ENCODE results near the gene UMODL1. TPM values are rescaled to one million over a fixed set of nuclear protein-coding genes. Genes with fewer than 3 reads are reported as not detected.

The UMODL1 gene
- total RNA-seq, 1 experiment from 2014 or later, result 0.18 TPM

DNA sequence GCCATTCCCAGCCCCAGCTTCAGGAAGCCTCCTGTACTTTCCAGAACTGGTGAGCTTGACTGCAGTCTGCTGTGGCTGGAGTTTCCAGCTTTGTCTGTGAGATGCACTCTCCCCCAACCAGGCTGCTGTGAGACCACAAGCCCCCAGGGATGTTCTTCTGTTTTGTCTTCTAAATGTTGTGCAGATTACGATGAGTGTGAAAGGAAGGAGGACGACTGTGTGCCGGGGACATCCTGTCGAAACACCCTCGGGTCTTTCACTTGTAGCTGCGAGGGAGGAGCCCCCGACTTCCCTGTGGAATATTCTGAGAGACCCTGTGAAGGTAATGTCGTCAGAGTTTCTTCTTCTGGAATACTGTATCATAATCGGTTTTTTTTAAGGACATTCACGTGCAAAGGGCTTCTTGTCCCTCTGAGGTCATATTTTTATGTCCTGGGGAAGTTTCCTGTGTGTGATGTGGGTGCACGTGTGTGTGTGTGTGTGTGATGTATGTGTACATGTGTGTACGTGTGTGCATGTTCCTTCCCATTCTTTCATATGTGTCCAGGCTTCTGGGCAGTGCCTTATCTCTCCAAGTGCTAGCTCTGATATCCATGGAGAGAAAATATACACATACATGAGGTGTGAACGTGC is 49.9 kb downstream of the UMODL1 start:
- Histone ChIP-seq H3K27me3 (ENCODE audit: control insufficient read depth, insufficient read depth, low read length) (no peaks in the 10 kb centered on the region), H3K4me1 (ENCODE audit: control insufficient read depth, insufficient read depth, low read length) (no peaks in the 10 kb centered on the region), H3K4me3 (ENCODE audit: low read depth in 2 of 2, low read length in 2 of 2) (no peak overlapping the region), H3K9me3 (ENCODE audit: control insufficient read depth, insufficient read depth, low read depth, low read length) (no peaks in the 10 kb centered on the region), H3K36me3 (ENCODE audit: control insufficient read depth, insufficient read depth, low read length) (no peaks in the 10 kb centered on the region), H3K27ac (ENCODE audit: low read length) (no peak overlapping the region)
- TF ChIP-seq, protein P1, sequence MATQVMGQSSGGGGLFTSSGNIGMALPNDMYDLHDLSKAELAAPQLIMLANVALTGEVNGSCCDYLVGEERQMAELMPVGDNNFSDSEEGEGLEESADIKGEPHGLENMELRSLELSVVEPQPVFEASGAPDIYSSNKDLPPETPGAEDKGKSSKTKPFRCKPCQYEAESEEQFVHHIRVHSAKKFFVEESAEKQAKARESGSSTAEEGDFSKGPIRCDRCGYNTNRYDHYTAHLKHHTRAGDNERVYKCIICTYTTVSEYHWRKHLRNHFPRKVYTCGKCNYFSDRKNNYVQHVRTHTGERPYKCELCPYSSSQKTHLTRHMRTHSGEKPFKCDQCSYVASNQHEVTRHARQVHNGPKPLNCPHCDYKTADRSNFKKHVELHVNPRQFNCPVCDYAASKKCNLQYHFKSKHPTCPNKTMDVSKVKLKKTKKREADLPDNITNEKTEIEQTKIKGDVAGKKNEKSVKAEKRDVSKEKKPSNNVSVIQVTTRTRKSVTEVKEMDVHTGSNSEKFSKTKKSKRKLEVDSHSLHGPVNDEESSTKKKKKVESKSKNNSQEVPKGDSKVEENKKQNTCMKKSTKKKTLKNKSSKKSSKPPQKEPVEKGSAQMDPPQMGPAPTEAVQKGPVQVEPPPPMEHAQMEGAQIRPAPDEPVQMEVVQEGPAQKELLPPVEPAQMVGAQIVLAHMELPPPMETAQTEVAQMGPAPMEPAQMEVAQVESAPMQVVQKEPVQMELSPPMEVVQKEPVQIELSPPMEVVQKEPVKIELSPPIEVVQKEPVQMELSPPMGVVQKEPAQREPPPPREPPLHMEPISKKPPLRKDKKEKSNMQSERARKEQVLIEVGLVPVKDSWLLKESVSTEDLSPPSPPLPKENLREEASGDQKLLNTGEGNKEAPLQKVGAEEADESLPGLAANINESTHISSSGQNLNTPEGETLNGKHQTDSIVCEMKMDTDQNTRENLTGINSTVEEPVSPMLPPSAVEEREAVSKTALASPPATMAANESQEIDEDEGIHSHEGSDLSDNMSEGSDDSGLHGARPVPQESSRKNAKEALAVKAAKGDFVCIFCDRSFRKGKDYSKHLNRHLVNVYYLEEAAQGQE (IDR thresholded peaks at IDR 0.05; ENCODE audit: insufficient read depth in 1 of 2, low read depth in 2 of 2, low read length in 1 of 2), result no peak
- TF ChIP-seq, protein P2, sequence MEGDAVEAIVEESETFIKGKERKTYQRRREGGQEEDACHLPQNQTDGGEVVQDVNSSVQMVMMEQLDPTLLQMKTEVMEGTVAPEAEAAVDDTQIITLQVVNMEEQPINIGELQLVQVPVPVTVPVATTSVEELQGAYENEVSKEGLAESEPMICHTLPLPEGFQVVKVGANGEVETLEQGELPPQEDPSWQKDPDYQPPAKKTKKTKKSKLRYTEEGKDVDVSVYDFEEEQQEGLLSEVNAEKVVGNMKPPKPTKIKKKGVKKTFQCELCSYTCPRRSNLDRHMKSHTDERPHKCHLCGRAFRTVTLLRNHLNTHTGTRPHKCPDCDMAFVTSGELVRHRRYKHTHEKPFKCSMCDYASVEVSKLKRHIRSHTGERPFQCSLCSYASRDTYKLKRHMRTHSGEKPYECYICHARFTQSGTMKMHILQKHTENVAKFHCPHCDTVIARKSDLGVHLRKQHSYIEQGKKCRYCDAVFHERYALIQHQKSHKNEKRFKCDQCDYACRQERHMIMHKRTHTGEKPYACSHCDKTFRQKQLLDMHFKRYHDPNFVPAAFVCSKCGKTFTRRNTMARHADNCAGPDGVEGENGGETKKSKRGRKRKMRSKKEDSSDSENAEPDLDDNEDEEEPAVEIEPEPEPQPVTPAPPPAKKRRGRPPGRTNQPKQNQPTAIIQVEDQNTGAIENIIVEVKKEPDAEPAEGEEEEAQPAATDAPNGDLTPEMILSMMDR (IDR thresholded peaks at IDR 0.05), result no peak
- DNase-seq (ENCODE audit: low read depth, low spot score), result no peak
- no peak for ATAC-seq
- ChIA-PET CTCF (no interaction called here), POLR2A (interaction anchor here (0.5 to 0.7 kb wide), 2 partner anchors 253 to 375 kb away, joined by 3 to 5 read pairs; partner anchors contain the start of gene RSPH1)
- no TSS peak for BruUV-seq (replicated peaks)
- intact Hi-C loops (cut with micrococcal nuclease; ENCODE audit: unreplicated experiment), result no loop called here
- in situ Hi-C loops (cut with HindIII; ENCODE audit: low pct_unique_long_range_greater_than_20kb, low sequenced_read_pairs), result no loop called here

DNA sequence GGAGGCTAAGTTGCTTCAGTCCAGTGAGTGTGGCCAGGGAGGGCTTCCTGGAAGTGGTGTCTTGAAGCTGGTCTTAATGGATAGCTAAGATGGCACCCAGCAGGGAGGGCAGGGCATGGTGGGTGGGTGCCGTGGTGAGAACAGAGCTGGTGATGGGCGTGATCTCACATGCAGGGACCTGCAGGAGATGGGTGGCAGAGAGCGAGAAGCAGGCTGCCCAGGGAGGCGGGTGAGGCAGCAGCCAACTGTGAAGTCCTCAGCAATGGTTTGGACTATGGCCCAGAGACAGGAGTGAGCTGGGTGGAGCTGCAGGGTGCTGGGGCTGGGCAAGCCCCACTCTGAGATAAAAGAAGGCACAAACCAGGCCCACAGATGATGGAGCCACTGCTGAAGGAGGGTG is 50.7 kb downstream of the UMODL1 start:
- ChIA-PET POLR2A (no interaction called here), CTCF (no interaction called here)
- Histone ChIP-seq H3K27ac (ENCODE audit: low read length) (no peak overlapping the region), H3K4me3 (ENCODE audit: low read depth in 2 of 2, low read length in 2 of 2) (no peak overlapping the region), H3K36me3 (ENCODE audit: control insufficient read depth, insufficient read depth, low read length) (no peaks in the 10 kb centered on the region), H3K9me3 (ENCODE audit: control insufficient read depth, insufficient read depth, low read depth, low read length) (no peaks in the 10 kb centered on the region), H3K4me1 (ENCODE audit: control insufficient read depth, insufficient read depth, low read length) (no peaks in the 10 kb centered on the region), H3K27me3 (ENCODE audit: control insufficient read depth, insufficient read depth, low read length) (no peaks in the 10 kb centered on the region)
- BruUV-seq (replicated peaks), result no TSS peak
- in situ Hi-C loops (cut with HindIII; ENCODE audit: low pct_unique_long_range_greater_than_20kb, low sequenced_read_pairs), result no loop called here
- ATAC-seq (no peak), DNase-seq (ENCODE audit: low read depth, low spot score) (no peak)
- intact Hi-C loops (cut with micrococcal nuclease; ENCODE audit: unreplicated experiment), result no loop called here
- TF ChIP-seq POLR2AphosphoS5 (IDR thresholded peaks at IDR 0.05; ENCODE audit: low read depth, low read length), result no peak
- TF ChIP-seq, protein P1 (IDR thresholded peaks at IDR 0.05; ENCODE audit: insufficient read depth in 1 of 2, low read depth in 2 of 2, low read length in 1 of 2), result no peak
- TF ChIP-seq, protein P2 (IDR thresholded peaks at IDR 0.05), result no peak
